ENCODE results near the gene C5orf63. TPM values are rescaled to one million over a fixed set of nuclear protein-coding genes. Genes with fewer than 3 reads are reported as not detected.
"Not testable (repeated sequence)": the region's sequence is repeated elsewhere in the genome, so short reads cannot be mapped to it uniquely, and the experiment has no call there.

The C5orf63 gene
- total and polyA plus RNA-seq, 9 donors: 5.0 to 9.3 (median 6.8) TPM

- Histone ChIP-seq H3K27ac (ENCODE audit: low read length) (no peak overlapping the region), H3K27me3 (ENCODE audit: control insufficient read depth, insufficient read depth, low read length) (no peaks in the 10 kb centered on the region), H3K4me3 (ENCODE audit: low read length) (no peak overlapping the region), H3K4me1 (ENCODE audit: control insufficient read depth, insufficient read depth, low read length) (no peaks in the 10 kb centered on the region), H3K36me3 (ENCODE audit: control insufficient read depth, insufficient read depth, low read length) (no peaks in the 10 kb centered on the region), H3K9me3 (replicated peaks; ENCODE audit: control insufficient read depth, low read depth, low read length) (no peaks in the 10 kb centered on the region)
- no CpG with 5 or more reads among the region's 1 CpG for WGBS (ENCODE audit: insufficient coverage)
- no peak for DNase-seq
Measured at GRCh38 chr5:127061537-127061936, 11.8 kb downstream of the C5orf63 start.

- Histone ChIP-seq H3K27ac (ENCODE audit: low read length) (no peak overlapping the region), H3K9me3 (replicated peaks; ENCODE audit: control insufficient read depth, low read depth, low read length) (no peaks in the 10 kb centered on the region), H3K36me3 (ENCODE audit: control insufficient read depth, insufficient read depth, low read length) (peaks cover 4% of the 10 kb centered on the region), H3K4me1 (ENCODE audit: control insufficient read depth, insufficient read depth, low read length) (no peaks in the 10 kb centered on the region), H3K4me3 (ENCODE audit: low read length) (no peak overlapping the region), H3K27me3 (ENCODE audit: control insufficient read depth, insufficient read depth, low read length) (no peaks in the 10 kb centered on the region)
- 64% methylated on average over 1 of the region's 1 CpG for WGBS (ENCODE audit: insufficient coverage)
- DNase-seq: no peak
Measured at GRCh38 chr5:127060470-127060985, 12.8 kb downstream of the C5orf63 start.

GRCh38 chr5:127056896-127057295 is 16.4 kb downstream of the C5orf63 start:
- DNase-seq: no peak
- Histone ChIP-seq H3K27ac (ENCODE audit: low read length) (no peak overlapping the region), H3K4me1 (ENCODE audit: control insufficient read depth, insufficient read depth, low read length) (no peaks in the 10 kb centered on the region), H3K27me3 (ENCODE audit: control insufficient read depth, insufficient read depth, low read length) (no peaks in the 10 kb centered on the region), H3K9me3 (replicated peaks; ENCODE audit: control insufficient read depth, low read depth, low read length) (no peaks in the 10 kb centered on the region), H3K4me3 (ENCODE audit: low read length) (no peak overlapping the region), H3K36me3 (ENCODE audit: control insufficient read depth, insufficient read depth, low read length) (peaks cover 4% of the 10 kb centered on the region)
- WGBS (ENCODE audit: insufficient coverage): no CpG with 5 or more reads among the region's 2 CpGs

GRCh38 chr5:127055880-127056653 is 17.2 kb downstream of the C5orf63 start:
- Histone ChIP-seq H3K27me3 (ENCODE audit: control insufficient read depth, insufficient read depth, low read length) (no peaks in the 10 kb centered on the region), H3K27ac (ENCODE audit: low read length) (no peak overlapping the region), H3K4me3 (ENCODE audit: low read length) (no peak overlapping the region), H3K36me3 (ENCODE audit: control insufficient read depth, insufficient read depth, low read length) (peaks cover 6% of the 10 kb centered on the region), H3K9me3 (replicated peaks; ENCODE audit: control insufficient read depth, low read depth, low read length) (no peaks in the 10 kb centered on the region), H3K4me1 (ENCODE audit: control insufficient read depth, insufficient read depth, low read length) (no peaks in the 10 kb centered on the region)
- 67% methylated on average over 1 of the region's 3 CpGs for WGBS (ENCODE audit: insufficient coverage)
- no peak for DNase-seq

GRCh38 chr5:127053551-127053950 is 19.8 kb downstream of the C5orf63 start:
- not testable (repeated sequence) for H3K4me1 ChIP-seq (ENCODE audit: control insufficient read depth, insufficient read depth, low read length); H3K27ac ChIP-seq (ENCODE audit: low read length); H3K36me3 ChIP-seq (ENCODE audit: control insufficient read depth, insufficient read depth, low read length); H3K27me3 ChIP-seq (ENCODE audit: control insufficient read depth, insufficient read depth, low read length); H3K4me3 ChIP-seq (ENCODE audit: low read length); H3K9me3 ChIP-seq (replicated peaks; ENCODE audit: control insufficient read depth, low read depth, low read length); DNase-seq
- WGBS (ENCODE audit: insufficient coverage): 81% methylated on average over 3 of the region's 6 CpGs

GRCh38 chr5:127053049-127053448 is 20.3 kb downstream of the C5orf63 start:
- no peaks in the 10 kb centered on the region for H3K27me3 ChIP-seq (ENCODE audit: control insufficient read depth, insufficient read depth, low read length)
- no peaks in the 10 kb centered on the region for H3K9me3 ChIP-seq (replicated peaks; ENCODE audit: control insufficient read depth, low read depth, low read length)
- H3K4me1 ChIP-seq (ENCODE audit: control insufficient read depth, insufficient read depth, low read length): no peaks in the 10 kb centered on the region
- no peak overlapping the region for H3K27ac ChIP-seq (ENCODE audit: low read length)
- H3K4me3 ChIP-seq (ENCODE audit: low read length): no peak overlapping the region
- 83% methylated on average over 1 of the region's 3 CpGs for WGBS (ENCODE audit: insufficient coverage)
- DNase-seq: no peak
- H3K36me3 ChIP-seq (ENCODE audit: control insufficient read depth, insufficient read depth, low read length): peaks cover 6% of the 10 kb centered on the region

- Histone ChIP-seq H3K4me1 (ENCODE audit: control insufficient read depth, insufficient read depth, low read length) (no peaks in the 10 kb centered on the region), H3K27me3 (ENCODE audit: control insufficient read depth, insufficient read depth, low read length) (no peaks in the 10 kb centered on the region), H3K27ac (ENCODE audit: low read length) (no peak overlapping the region), H3K9me3 (replicated peaks; ENCODE audit: control insufficient read depth, low read depth, low read length) (no peaks in the 10 kb centered on the region), H3K36me3 (ENCODE audit: control insufficient read depth, insufficient read depth, low read length) (peaks cover 6% of the 10 kb centered on the region), H3K4me3 (ENCODE audit: low read length) (no peak overlapping the region)
- no CpG with 5 or more reads among the region's 1 CpG for WGBS (ENCODE audit: insufficient coverage)
- no peak for DNase-seq
Measured at GRCh38 chr5:127051591-127051990, 21.7 kb downstream of the C5orf63 start.

GRCh38 chr5:127046343-127047072 is 26.8 kb downstream of the C5orf63 start:
- H3K27ac ChIP-seq (ENCODE audit: low read length): no peak overlapping the region
- no peaks in the 10 kb centered on the region for H3K9me3 ChIP-seq (replicated peaks; ENCODE audit: control insufficient read depth, low read depth, low read length)
- 92% methylated on average over 2 of the region's 4 CpGs for WGBS (ENCODE audit: insufficient coverage)
- no peaks in the 10 kb centered on the region for H3K27me3 ChIP-seq (ENCODE audit: control insufficient read depth, insufficient read depth, low read length)
- no peak overlapping the region for H3K4me3 ChIP-seq (ENCODE audit: low read length)
- no peak for DNase-seq
- no peaks in the 10 kb centered on the region for H3K4me1 ChIP-seq (ENCODE audit: control insufficient read depth, insufficient read depth, low read length)
- H3K36me3 ChIP-seq (ENCODE audit: control insufficient read depth, insufficient read depth, low read length): peaks cover 1% of the 10 kb centered on the region

GRCh38 chr5:127042593-127042992 is 30.7 kb downstream of the C5orf63 start:
- no peaks in the 10 kb centered on the region for H3K36me3 ChIP-seq (ENCODE audit: control insufficient read depth, insufficient read depth, low read length)
- H3K27me3 ChIP-seq (ENCODE audit: control insufficient read depth, insufficient read depth, low read length): no peaks in the 10 kb centered on the region
- peaks cover 2% of the 10 kb centered on the region for H3K4me1 ChIP-seq (ENCODE audit: control insufficient read depth, insufficient read depth, low read length)
- no peak overlapping the region for H3K4me3 ChIP-seq (ENCODE audit: low read length)
- H3K9me3 ChIP-seq (replicated peaks; ENCODE audit: control insufficient read depth, low read depth, low read length): no peaks in the 10 kb centered on the region
- DNase-seq: peak; percentile 43
- H3K27ac ChIP-seq (ENCODE audit: low read length): no peak overlapping the region
- WGBS (ENCODE audit: insufficient coverage): no CpG with 5 or more reads among the region's 2 CpGs

- no CpG with 5 or more reads among the region's 3 CpGs for WGBS (ENCODE audit: insufficient coverage)
- Histone ChIP-seq H3K9me3 (replicated peaks; ENCODE audit: control insufficient read depth, low read depth, low read length) (no peaks in the 10 kb centered on the region), H3K27ac (ENCODE audit: low read length) (no peak overlapping the region), H3K4me3 (ENCODE audit: low read length) (no peak overlapping the region), H3K36me3 (ENCODE audit: control insufficient read depth, insufficient read depth, low read length) (no peaks in the 10 kb centered on the region), H3K4me1 (ENCODE audit: control insufficient read depth, insufficient read depth, low read length) (peaks cover 2% of the 10 kb centered on the region), H3K27me3 (ENCODE audit: control insufficient read depth, insufficient read depth, low read length) (no peaks in the 10 kb centered on the region)
- DNase-seq: no peak
Measured at GRCh38 chr5:127041571-127041970, 31.7 kb downstream of the C5orf63 start.

All from muscle of leg (tissue), 11 donors.